Measurements from ENCODE around the gene CRYGD.
"Not testable (repeated sequence)": the region's sequence is repeated elsewhere in the genome, so short reads cannot be mapped to it uniquely, and the experiment has no call there.

The CRYGD gene

GRCh38 chr2:208124013-208124715, at the start of gene CRYGD:
Gene CRYGD (minus strand): TSS chr2:208124524. CDS start chr2:208124473, 51 bp downstream.
- H3K27me3 Mint-ChIP-seq, result peaks cover 41% of the 10 kb centered on the region
- H3K4me3 Mint-ChIP-seq, result peak within 1 kb of the TSS; percentile 33
- H3K27ac Mint-ChIP-seq, H3K9me3 Mint-ChIP-seq, H3K36me3 Mint-ChIP-seq: not testable (repeated sequence)
- H3K4me1 Mint-ChIP-seq, result peaks cover 12% of the 10 kb centered on the region
- peak; percentile 68 for ATAC-seq

- no peak for ATAC-seq
- Mint-ChIP-seq H3K4me1 (no peaks in the 10 kb centered on the region), H3K36me3 (no peaks in the 10 kb centered on the region), H3K27me3 (peaks cover 10% of the 10 kb centered on the region), H3K4me3 (no peak overlapping the region), H3K9me3 (no peaks in the 10 kb centered on the region), H3K27ac (no peak overlapping the region)
Observed at GRCh38 chr2:208172125-208172524, 47.8 kb upstream of the CRYGD start.

- no peak overlapping the region for H3K4me3 Mint-ChIP-seq
- no peaks in the 10 kb centered on the region for H3K9me3 Mint-ChIP-seq
- no peaks in the 10 kb centered on the region for H3K36me3 Mint-ChIP-seq
- ATAC-seq, result no peak
- peaks cover 16% of the 10 kb centered on the region for H3K27me3 Mint-ChIP-seq
- H3K27ac Mint-ChIP-seq, result no peak overlapping the region
- no peaks in the 10 kb centered on the region for H3K4me1 Mint-ChIP-seq
Observed at GRCh38 chr2:208164951-208165755, 40.8 kb upstream of the CRYGD start.

GRCh38 chr2:208163489-208163888, 39.2 kb upstream of the CRYGD start, which contains the start of gene CRYGA:
Gene CRYGA (minus strand): TSS chr2:208163589. CDS start chr2:208163556, 33 bp downstream.
- no peaks in the 10 kb centered on the region for H3K9me3 Mint-ChIP-seq
- no peak within 1 kb of the TSS for H3K27ac Mint-ChIP-seq
- no peak for ATAC-seq
- no peaks in the 10 kb centered on the region for H3K36me3 Mint-ChIP-seq
- peaks cover 20% of the 10 kb centered on the region for H3K27me3 Mint-ChIP-seq
- H3K4me1 Mint-ChIP-seq, result no peaks in the 10 kb centered on the region
- no peak within 1 kb of the TSS for H3K4me3 Mint-ChIP-seq

GRCh38 chr2:208156439-208156838, 32.1 kb upstream of the CRYGD start:
- H3K36me3 Mint-ChIP-seq, result no peaks in the 10 kb centered on the region
- H3K9me3 Mint-ChIP-seq, result peaks cover 3% of the 10 kb centered on the region
- H3K4me1 Mint-ChIP-seq, result no peaks in the 10 kb centered on the region
- H3K4me3 Mint-ChIP-seq, result no peak overlapping the region
- no peak for ATAC-seq
- no peak overlapping the region for H3K27ac Mint-ChIP-seq
- H3K27me3 Mint-ChIP-seq, result peaks cover 13% of the 10 kb centered on the region

- Mint-ChIP-seq H3K4me3 (no peak overlapping the region), H3K27me3 (no peaks in the 10 kb centered on the region), H3K9me3 (peaks cover 12% of the 10 kb centered on the region), H3K27ac (no peak overlapping the region), H3K36me3 (no peaks in the 10 kb centered on the region), H3K4me1 (no peaks in the 10 kb centered on the region)
- ATAC-seq, result no peak
Observed at GRCh38 chr2:208153156-208153555, 28.8 kb upstream of the CRYGD start.

- H3K27me3 Mint-ChIP-seq, result peaks cover 20% of the 10 kb centered on the region
- H3K27ac Mint-ChIP-seq, result no peak overlapping the region
- H3K9me3 Mint-ChIP-seq, result peaks cover 12% of the 10 kb centered on the region
- no peak overlapping the region for H3K4me3 Mint-ChIP-seq
- H3K4me1 Mint-ChIP-seq, result no peaks in the 10 kb centered on the region
- ATAC-seq, result no peak
- H3K36me3 Mint-ChIP-seq, result no peaks in the 10 kb centered on the region
Observed at GRCh38 chr2:208150956-208151355, 26.6 kb upstream of the CRYGD start.

- no peak for ATAC-seq
- Mint-ChIP-seq H3K9me3 (peaks cover 12% of the 10 kb centered on the region), H3K27me3 (peaks cover 21% of the 10 kb centered on the region), H3K27ac (no peak overlapping the region), H3K36me3 (no peaks in the 10 kb centered on the region), H3K4me3 (no peak overlapping the region), H3K4me1 (no peaks in the 10 kb centered on the region)
Observed at GRCh38 chr2:208150094-208150493, 25.8 kb upstream of the CRYGD start.

- H3K27me3 Mint-ChIP-seq, result peaks cover 21% of the 10 kb centered on the region
Observed at GRCh38 chr2:208148803-208149202, 24.5 kb upstream of the CRYGD start.

GRCh38 chr2:208147759-208148158, 23.4 kb upstream of the CRYGD start:
- peaks cover 12% of the 10 kb centered on the region for H3K9me3 Mint-ChIP-seq
- H3K4me3 Mint-ChIP-seq, result no peak overlapping the region
- H3K27me3 Mint-ChIP-seq, result peaks cover 21% of the 10 kb centered on the region
- no peaks in the 10 kb centered on the region for H3K36me3 Mint-ChIP-seq
- no peaks in the 10 kb centered on the region for H3K4me1 Mint-ChIP-seq
- no peak for ATAC-seq
- H3K27ac Mint-ChIP-seq, result no peak overlapping the region

More at GRCh38 chr2:208148803-208149202, 24.5 kb upstream of the CRYGD start:
- no peak for ATAC-seq
- H3K4me1 Mint-ChIP-seq, result no peaks in the 10 kb centered on the region
- H3K4me3 Mint-ChIP-seq, result no peak overlapping the region
- no peak overlapping the region for H3K27ac Mint-ChIP-seq
- peaks cover 12% of the 10 kb centered on the region for H3K9me3 Mint-ChIP-seq
- no peaks in the 10 kb centered on the region for H3K36me3 Mint-ChIP-seq

GRCh38 chr2:208147008-208147407, 22.7 kb upstream of the CRYGD start:
- no peaks in the 10 kb centered on the region for H3K36me3 Mint-ChIP-seq
- H3K4me1 Mint-ChIP-seq, result no peaks in the 10 kb centered on the region
- no peak for ATAC-seq
- H3K4me3 Mint-ChIP-seq, result no peak overlapping the region
- H3K9me3 Mint-ChIP-seq, result peaks cover 12% of the 10 kb centered on the region
- H3K27ac Mint-ChIP-seq, result no peak overlapping the region
- peaks cover 21% of the 10 kb centered on the region for H3K27me3 Mint-ChIP-seq

GRCh38 chr2:208146006-208146405, 21.7 kb upstream of the CRYGD start, which contains the start of gene CRYGB:
Gene CRYGB (minus strand): TSS chr2:208146158. CDS start chr2:208146120, 38 bp downstream.
- peaks cover 6% of the 10 kb centered on the region for H3K9me3 Mint-ChIP-seq
- no peaks in the 10 kb centered on the region for H3K4me1 Mint-ChIP-seq
- no peak for ATAC-seq
- peaks cover 21% of the 10 kb centered on the region for H3K27me3 Mint-ChIP-seq
- H3K4me3 Mint-ChIP-seq, result no peak within 1 kb of the TSS
- no peaks in the 10 kb centered on the region for H3K36me3 Mint-ChIP-seq
- no peak within 1 kb of the TSS for H3K27ac Mint-ChIP-seq

GRCh38 chr2:208142925-208143799, 18.8 kb upstream of the CRYGD start:
- no peaks in the 10 kb centered on the region for H3K36me3 Mint-ChIP-seq
- no peak for ATAC-seq
- H3K9me3 Mint-ChIP-seq, result no peaks in the 10 kb centered on the region
- no peaks in the 10 kb centered on the region for H3K4me1 Mint-ChIP-seq
- H3K27me3 Mint-ChIP-seq, result peaks cover 21% of the 10 kb centered on the region
- H3K4me3 Mint-ChIP-seq, result no peak overlapping the region
- no peak overlapping the region for H3K27ac Mint-ChIP-seq

- ATAC-seq, result no peak
- H3K27ac Mint-ChIP-seq, result no peak overlapping the region
- H3K9me3 Mint-ChIP-seq, result peaks cover 4% of the 10 kb centered on the region
Observed at GRCh38 chr2:208142240-208142924, 18.1 kb upstream of the CRYGD start.

More at GRCh38 chr2:208142240-208142924, 18.1 kb upstream of the CRYGD start:
- H3K4me3 Mint-ChIP-seq, result no peak overlapping the region
- peaks cover 16% of the 10 kb centered on the region for H3K27me3 Mint-ChIP-seq
- no peaks in the 10 kb centered on the region for H3K4me1 Mint-ChIP-seq
- no peaks in the 10 kb centered on the region for H3K36me3 Mint-ChIP-seq
